Naive thymus-derived CD8-positive, alpha-beta T cell (primary cell): ENCODE data around the gene FAXDC2. TPM values are rescaled to one million over a fixed set of nuclear protein-coding genes. Genes with fewer than 3 reads are reported as not detected.

Source experiments
- microRNA-seq: library from miRNA; unstranded; fragments of <30 nt; microRNA quantifications from one replicate; pipeline ENCODE4 v1.2.0, GENCODE V29; 2022; ENCODE audit warnings: borderline microRNAs expressed
- polyA plus RNA-seq, 3 donors: library from polyadenylated mRNA; unstranded; fragments of 300-500 nt; fragmentation: Illumina TruSeq; gene quantifications; one replicate each; pipeline ENCODE4 v1.2.3, GENCODE V29; 2021
- total RNA-seq, 8 experiments: library from RNA in 2 of 8; stranded (reverse) in 2 of 8; gene quantifications; one replicate each; pipeline ENCODE4 v1.2.3 and lab custom pipeline; 2021 to 2026

Gene FAXDC2
- total and polyA plus RNA-seq, 5 experiments from 2014 or later = 0.22 to 0.86 (median 0.51) TPM; not detected in 1

Small RNAs within 50 kb of the gene (microRNA-seq; reads per million reads assigned to microRNA genes)
- gene MIR378H = not detected

Other genes starting within 250 kb of the FAXDC2 start
- gene LARP1, start 95.2 kb downstream of the FAXDC2 start, total RNA-seq = 100 to 1,000 TPM; 177 to 180 TPM
- 10 to 100 TPM; 10.9 to 29.4 (median 13.8) TPM for gene LARP1, start 95.2 kb downstream of the FAXDC2 start, polyA plus RNA-seq
- 100 to 1,000 TPM; 112 to 116 TPM for gene CNOT8, start 8.0 kb upstream of the FAXDC2 start, total RNA-seq
- 100 to 1,000 TPM; 134 to 157 (median 153) TPM for gene CNOT8, start 8.0 kb upstream of the FAXDC2 start, polyA plus RNA-seq
- gene GEMIN5, start 87.6 kb upstream of the FAXDC2 start, total RNA-seq = 10 to 100 TPM; 16.3 to 18.7 TPM
- gene GEMIN5, start 87.6 kb upstream of the FAXDC2 start, polyA plus RNA-seq = 10 to 100 TPM in 1 of 3 donors, 1 to 10 TPM in 2; 6.2 to 10.5 (median 9.5) TPM
- 10 to 100 TPM; 25.6 to 27.2 TPM for gene MRPL22, start 90.5 kb upstream of the FAXDC2 start, total RNA-seq
- gene MRPL22, start 90.5 kb upstream of the FAXDC2 start, polyA plus RNA-seq = 100 to 1,000 TPM in 1 of 3 donors, 10 to 100 TPM in 2; 71.8 to 108 (median 88.8) TPM
- not detected for gene KIF4B, start 163.2 kb upstream of the FAXDC2 start, total RNA-seq
- gene KIF4B, start 163.2 kb upstream of the FAXDC2 start, polyA plus RNA-seq = not detected